Mesenchymal stem cell (in vitro differentiated cells and primary cell): ENCODE results near the gene SASH1.
A peak's percentile ranks its signal among the peaks of the same experiment; 100 is the strongest.
"Not testable (repeated sequence)": the region's sequence is repeated elsewhere in the genome, so short reads cannot be mapped to it uniquely, and the experiment has no call there.

Experiments used
- DNase-seq: peaks from one replicate; pipeline ENCODE4 v3.0.0-alpha.2; 2013
- H2AFZ ChIP-seq: one replicate; pipeline ENCODE4 v1.6.1; 2013; ENCODE audit warnings: low read depth, mild to moderate bottlenecking, control low read depth, inconsistent platforms, low read length, moderate library complexity
- H2AK5ac ChIP-seq: 2 replicates; pipeline ENCODE4 v1.6.1; 2013; ENCODE audit warnings: low read length, moderate library complexity, mild to moderate bottlenecking, inconsistent platforms; ENCODE audit not compliant: severe bottlenecking
- H2BK120ac ChIP-seq: one replicate; pipeline ENCODE4 v1.6.1; 2013; ENCODE audit warnings: low read depth, mild to moderate bottlenecking, inconsistent platforms, low read length, moderate library complexity
- H2BK12ac ChIP-seq, 2 experiments: one replicate each; pipeline ENCODE4 v1.6.1; 2013; ENCODE audit warnings: inconsistent platforms in 2 of 2, low read length in 2 of 2, mild to moderate bottlenecking in 2 of 2, moderate library complexity in 2 of 2, control low read depth in 1 of 2
- H2BK15ac ChIP-seq: one replicate; pipeline ENCODE4 v1.6.1; 2013; ENCODE audit warnings: mild to moderate bottlenecking, low read depth, inconsistent platforms; ENCODE audit not compliant: poor library complexity, severe bottlenecking
- H2BK5ac ChIP-seq: 2 replicates; pipeline ENCODE4 v1.6.1; 2013; ENCODE audit warnings: low read depth, mild to moderate bottlenecking, low read length, control low read depth, inconsistent platforms; ENCODE audit not compliant: poor library complexity, severe bottlenecking
- H3K14ac ChIP-seq, 2 experiments: one replicate each; pipeline ENCODE4 v1.6.1; 2013; ENCODE audit warnings: inconsistent platforms in 2 of 2, low read length in 2 of 2, control low read depth in 1 of 2, mild to moderate bottlenecking in 1 of 2, moderate library complexity in 1 of 2
- H3K18ac ChIP-seq, 2 experiments: one replicate each; pipeline ENCODE4 v1.6.1; 2013; ENCODE audit warnings: inconsistent platforms in 2 of 2, low read length in 2 of 2, control low read depth in 1 of 2, low read depth in 1 of 2, mild to moderate bottlenecking in 1 of 2
- H3K23ac ChIP-seq, 2 experiments: one replicate each; pipeline ENCODE4 v1.6.1; 2013; ENCODE audit warnings: inconsistent platforms in 2 of 2, low read length in 2 of 2, mild to moderate bottlenecking in 2 of 2, moderate library complexity in 2 of 2, control low read depth in 1 of 2
- H3K27ac ChIP-seq: 2 replicates; pipeline ENCODE4 v1.5.1; 2013; ENCODE audit warnings: mild to moderate bottlenecking, moderate library complexity, low read length, control low read depth, inconsistent platforms; ENCODE audit not compliant: poor library complexity, severe bottlenecking
- H3K27me3 ChIP-seq, 2 experiments: 2 replicates each; pipeline versions ENCODE4 v1.6.1 to v1.7.0; 2013; ENCODE audit warnings: low read length in 2 of 2, mild to moderate bottlenecking in 2 of 2, moderate library complexity in 2 of 2, control low read depth in 1 of 2, inconsistent platforms in 1 of 2; ENCODE audit not compliant: control insufficient read depth in 1 of 2, insufficient read depth in 1 of 2
- H3K36me3 ChIP-seq, 2 experiments: 2 replicates each; pipeline versions ENCODE4 v1.6.1 to v1.7.0; 2013; ENCODE audit warnings: low read length in 2 of 2, control low read depth in 1 of 2, inconsistent platforms in 1 of 2, low read depth in 1 of 2, mild to moderate bottlenecking in 1 of 2; ENCODE audit not compliant: insufficient read depth in 2 of 2, control insufficient read depth in 1 of 2
- H3K4ac ChIP-seq, 2 experiments: one replicate each; pipeline ENCODE4 v1.6.1; 2013; ENCODE audit warnings: inconsistent platforms in 2 of 2, low read length in 2 of 2, mild to moderate bottlenecking in 2 of 2, moderate library complexity in 2 of 2, control low read depth in 1 of 2, low read depth in 1 of 2
- H3K4me1 ChIP-seq: 2 replicates; pipeline ENCODE4 v1.6.1; 2013; ENCODE audit warnings: low read depth, low read length, control low read depth; ENCODE audit not compliant: control insufficient read depth, insufficient read depth
- H3K4me2 ChIP-seq: 2 replicates; pipeline ENCODE4 v1.6.1; 2013; ENCODE audit warnings: low read length, mild to moderate bottlenecking, inconsistent platforms; ENCODE audit not compliant: poor library complexity, severe bottlenecking
- H3K4me3 ChIP-seq, 2 experiments: 2 replicates each; pipeline versions ENCODE4 v1.5.1 to v1.7.0; 2013; ENCODE audit warnings: low read length in 2 of 2, mild to moderate bottlenecking in 2 of 2, control low read depth in 1 of 2, low read depth in 1 of 2; ENCODE audit not compliant: insufficient read depth in 1 of 2
- H3K79me1 ChIP-seq: replicated peaks from 2 replicates; pipeline ENCODE4 v1.6.1; 2013; ENCODE audit warnings: mild to moderate bottlenecking, control low read depth, low read length, inconsistent platforms; ENCODE audit not compliant: poor library complexity, severe bottlenecking
- H3K9ac ChIP-seq: 2 replicates; pipeline ENCODE4 v1.7.0; 2013; ENCODE audit warnings: mild to moderate bottlenecking, low read length, moderate library complexity
- H3K9me3 ChIP-seq: 2 replicates; pipeline ENCODE4 v1.7.0; 2013; ENCODE audit warnings: mild to moderate bottlenecking, low read length; ENCODE audit not compliant: control insufficient read depth
- H4K8ac ChIP-seq: one replicate; pipeline ENCODE4 v1.6.1; 2013; ENCODE audit warnings: inconsistent platforms, mild to moderate bottlenecking, low read length, moderate library complexity
- H4K91ac ChIP-seq: one replicate; pipeline ENCODE4 v1.6.1; 2013; ENCODE audit warnings: mild to moderate bottlenecking, low read length, inconsistent platforms
- WGBS: methylation state at CpG from one replicate; pipeline ENCODE4 v1.1.7; 2013; ENCODE audit warnings: mixed read lengths; 5-methylcytosine and 5-hydroxymethylcytosine counted together

The SASH1 gene

GRCh38 chr6:148351309-148351708, 8.7 kb downstream of the SASH1 start:
- Histone ChIP-seq H3K4ac (no peak overlapping the region), H2BK12ac (no peak overlapping the region)
- no CpG with 5 or more reads among the region's 1 CpG for WGBS

DNA sequence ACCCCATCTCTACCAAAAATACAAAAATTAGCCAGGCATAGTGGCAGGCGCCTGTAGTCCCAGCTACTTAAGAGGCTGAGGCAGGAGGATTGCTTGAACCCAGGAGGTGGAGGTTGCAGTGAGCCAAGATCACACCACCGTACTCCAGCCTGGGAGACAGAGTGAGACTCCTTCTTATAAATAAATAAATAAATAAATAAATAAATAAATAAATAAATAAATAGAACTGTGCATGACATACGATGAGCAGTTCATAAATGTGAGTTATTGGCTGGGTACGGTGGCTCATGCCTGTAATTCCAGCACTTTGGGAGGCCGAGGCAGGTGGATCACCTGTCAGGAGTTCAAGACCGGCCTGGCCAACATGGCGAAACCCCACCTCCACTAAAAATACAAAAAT, 9.8 kb downstream of the SASH1 start:
- peaks cover 19% of the 10 kb centered on the region for H3K79me1 ChIP-seq
- H3K23ac ChIP-seq, H2BK120ac ChIP-seq, H3K4me1 ChIP-seq, H3K4me3 ChIP-seq, H3K27me3 ChIP-seq, H3K9ac ChIP-seq, H3K18ac ChIP-seq, H4K91ac ChIP-seq, H3K14ac ChIP-seq, H2BK12ac ChIP-seq, H3K27ac ChIP-seq, H2BK5ac ChIP-seq, DNase-seq, H3K9me3 ChIP-seq, H4K8ac ChIP-seq, H3K4me2 ChIP-seq, H2BK15ac ChIP-seq, H2AFZ ChIP-seq, H3K4ac ChIP-seq, H2AK5ac ChIP-seq: not testable (repeated sequence)
- peaks cover 0 to 35% of the 10 kb centered on the region in 2 experiments for H3K36me3 ChIP-seq
- WGBS = 100% methylated on average over 3 of the region's 7 CpGs

More at GRCh38 chr6:148351309-148351708, 8.7 kb downstream of the SASH1 start:
- Histone ChIP-seq H2AK5ac (no peak overlapping the region), H3K79me1 (peaks cover 17% of the 10 kb centered on the region), H4K91ac (no peak overlapping the region), H3K4me3 (no peak overlapping the region), H3K23ac (no peak overlapping the region), H4K8ac (no peak overlapping the region), H3K4me2 (no peak overlapping the region), H3K36me3 (peaks cover 0 to 36% of the 10 kb centered on the region in 2 experiments), H2AFZ (no peak overlapping the region), H3K4me1 (peaks cover 2% of the 10 kb centered on the region), H3K18ac (no peak overlapping the region), H3K9ac (no peak overlapping the region), H3K27ac (no peak overlapping the region), H2BK15ac (no peak overlapping the region), H2BK120ac (no peak overlapping the region), H3K14ac (no peak overlapping the region), H3K27me3 (no peaks in the 10 kb centered on the region), H2BK5ac (no peak overlapping the region), H3K9me3 (no peaks in the 10 kb centered on the region)
- DNase-seq = no peak

DNA sequence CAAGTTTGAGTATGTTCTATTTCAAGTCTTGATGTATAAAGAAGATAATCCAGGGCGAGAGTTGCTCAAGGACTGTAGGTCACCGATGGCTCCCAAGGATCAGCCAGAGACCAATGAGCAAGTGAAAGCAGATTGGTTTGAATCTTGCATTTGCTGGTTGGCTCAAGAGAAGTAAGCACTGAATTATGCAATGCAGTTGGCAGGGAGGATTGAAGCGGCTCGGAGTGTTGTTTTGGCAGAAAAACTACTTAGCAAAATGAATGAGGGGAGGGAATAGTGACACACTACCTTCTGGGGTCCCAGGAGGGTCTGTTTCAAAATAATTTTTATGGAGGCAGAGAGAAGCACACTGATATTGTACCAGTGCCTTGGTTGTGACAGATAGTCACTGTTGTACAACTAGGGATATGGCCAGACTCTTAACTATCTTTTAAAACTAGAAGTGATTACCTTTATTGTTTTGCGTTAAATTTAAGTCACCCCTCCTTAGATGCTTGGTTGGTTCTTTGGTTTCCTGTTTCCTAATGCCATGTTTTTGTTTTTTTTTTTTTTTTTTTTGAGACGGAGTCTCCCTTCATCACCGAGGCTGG, 15.7 kb downstream of the SASH1 start:
- Histone ChIP-seq H3K18ac (no peak overlapping the region), H2BK12ac (no peak overlapping the region), H2BK5ac (no peak overlapping the region), H3K4ac (no peak overlapping the region), H3K36me3 (peaks cover 0 to 23% of the 10 kb centered on the region in 2 experiments), H2AK5ac (no peak overlapping the region), H4K91ac (no peak overlapping the region), H3K27ac (no peak overlapping the region), H3K9ac (peak overlapping the region; percentile 67), H2AFZ (no peak overlapping the region), H2BK120ac (no peak overlapping the region), H3K79me1 (peaks cover 25% of the 10 kb centered on the region), H3K9me3 (no peaks in the 10 kb centered on the region), H3K4me3 (peak overlapping the region in 1 of 2 experiments; percentile 23), H3K27me3 (no peaks in the 10 kb centered on the region), H3K23ac (no peak overlapping the region), H4K8ac (no peak overlapping the region), H3K14ac (no peak overlapping the region), H3K4me1 (no peaks in the 10 kb centered on the region), H2BK15ac (no peak overlapping the region), H3K4me2 (no peak overlapping the region)
- peak; percentile 33 for DNase-seq
- 84% methylated on average over 7 of the region's 7 CpGs for WGBS

- Histone ChIP-seq H3K14ac (no peak overlapping the region), H3K4me1 (no peaks in the 10 kb centered on the region), H4K91ac (no peak overlapping the region), H3K4ac (no peak overlapping the region), H3K9me3 (no peaks in the 10 kb centered on the region), H3K36me3 (peaks cover 0 to 16% of the 10 kb centered on the region in 2 experiments), H2AFZ (no peak overlapping the region), H3K27ac (no peak overlapping the region), H2BK120ac (no peak overlapping the region), H2BK15ac (no peak overlapping the region), H3K9ac (peak overlapping the region; percentile 32), H3K18ac (no peak overlapping the region), H2AK5ac (no peak overlapping the region), H3K4me3 (no peak overlapping the region), H3K23ac (no peak overlapping the region), H2BK12ac (no peak overlapping the region), H3K4me2 (no peak overlapping the region), H4K8ac (no peak overlapping the region), H3K27me3 (no peaks in the 10 kb centered on the region), H2BK5ac (no peak overlapping the region), H3K79me1 (peaks cover 22% of the 10 kb centered on the region)
- WGBS = 96% methylated on average over 5 of the region's 5 CpGs
- no peak for DNase-seq
These were observed 16.6 kb downstream of the SASH1 start for GRCh38 chr6:148359228-148359627.
